Measurements from ENCODE around the gene DCST1. TPM values are rescaled to one million over a fixed set of nuclear protein-coding genes. Genes with fewer than 3 reads are reported as not detected.

Gene DCST1
- total and polyA plus RNA-seq, 2 donors (not counting 3 experiments of a cell fraction or from before 2014, with no cell fraction given): not detected

- no peak overlapping the region for H3K4me3 ChIP-seq (replicated peaks in 1 of 3; ENCODE audit: insufficient read depth in 1 of 3, low read depth in 1 of 3, low read length in 3 of 3)
- DNase-seq (ENCODE audit: low read depth, low spot score) (no peak), FAIRE-seq (no peak)
- H3K79me2 ChIP-seq (ENCODE audit: control insufficient read depth, insufficient read depth, low read length): no peaks in the 10 kb centered on the region
- no peak overlapping the region for H3K27ac ChIP-seq (ENCODE audit: insufficient read depth, low read depth, low read length)
- H3K36me3 ChIP-seq (ENCODE audit: control insufficient read depth in 2 of 2, extremely low read depth in 1 of 2, insufficient read depth in 2 of 2, low read length in 2 of 2): no peaks in the 10 kb centered on the region
- TF ChIP-seq GATA2 (IDR thresholded peaks at IDR 0.05; ENCODE audit: insufficient read depth, insufficient read length, low read depth, low read length): no peak
- no peak for TF ChIP-seq POLR2AphosphoS5 (IDR thresholded peaks at IDR 0.05; ENCODE audit: insufficient read depth, low read depth, low read length)
- TF ChIP-seq JUN (IDR thresholded peaks at IDR 0.05; ENCODE audit: borderline replicate concordance, insufficient read depth, insufficient read length, low read depth): no peak
- TF ChIP-seq MAX (IDR thresholded peaks at IDR 0.05; ENCODE audit: insufficient read depth, insufficient read length): no peak
- no peak for TF ChIP-seq MYC (IDR thresholded peaks at IDR 0.05; ENCODE audit: low read depth, low read length)
- TF ChIP-seq CTCF (IDR thresholded peaks at IDR 0.05; ENCODE audit: extremely low read depth in 1 of 2, insufficient read depth in 1 of 2, low read depth in 1 of 2, low read length in 2 of 2): no peak
- TF ChIP-seq POLR2A (IDR thresholded peaks at IDR 0.05; ENCODE audit: low read depth, low read length): no peak
- no peak for TF ChIP-seq EZH2 (IDR thresholded peaks at IDR 0.05; ENCODE audit: borderline replicate concordance, low read depth, low read length, severe bottlenecking)
- TF ChIP-seq FOS (IDR thresholded peaks at IDR 0.05; ENCODE audit: borderline replicate concordance, insufficient read depth, low read length): no peak
- H3K9me3 ChIP-seq (replicated peaks; ENCODE audit: control insufficient read depth, insufficient read depth, low read length): no peaks in the 10 kb centered on the region
- dilution Hi-C loops (cut with MboI; ENCODE audit: extremely low pct_ligation_motif_present, low sequenced_read_pairs): no loop called here
- no peaks in the 10 kb centered on the region for H3K27me3 ChIP-seq (ENCODE audit: control insufficient read depth in 2 of 2, insufficient read depth in 2 of 2, low read length in 2 of 2)
- H3K4me2 ChIP-seq (ENCODE audit: insufficient read depth, low read length): no peak overlapping the region
- no peaks in the 10 kb centered on the region for H3K4me1 ChIP-seq (ENCODE audit: control insufficient read depth, extremely low read depth, insufficient read depth, low read length)
- intact Hi-C loops (cut with micrococcal nuclease): no loop called here
- no peaks in the 10 kb centered on the region for H4K20me1 ChIP-seq (replicated peaks; ENCODE audit: control insufficient read depth, extremely low read depth, insufficient read depth, low read length)
- ChIA-PET POLR2A (no interaction called here), CTCF (interaction anchor here (0.7 to 4.2 kb wide), 4 partner anchors 14 to 38 kb away, joined by 3 to 11 read pairs (median 4); partner anchors contain the start of gene ADAM15)
- H2AFZ ChIP-seq (ENCODE audit: low read depth, low read length): no peak overlapping the region
- no TSS peak for BruUV-seq (replicated peaks)
- H3K9me1 ChIP-seq (replicated peaks; ENCODE audit: control insufficient read depth, extremely low read depth, insufficient read depth, low read length): no peaks in the 10 kb centered on the region
- no peak overlapping the region for H3K9ac ChIP-seq (replicated peaks; ENCODE audit: extremely low read depth, insufficient read depth, low read length)
Observed at GRCh38 chr1:155030899-155031298, 2.7 kb upstream of the DCST1 start.
